Nephron (organoid): ENCODE results near the gene SOX18.

Experiments used
- H3K27ac Mint-ChIP-seq, 3 experiments: 2 replicates each; pipeline ENCODE4 v1.8.0; 2020; ENCODE audit warnings: mixed read lengths in 3 of 3, mild to moderate bottlenecking in 2 of 3, moderate library complexity in 1 of 3
- H3K27me3 Mint-ChIP-seq: 2 replicates; pipeline ENCODE4 v1.8.0; 2021; ENCODE audit warnings: low read depth, mild to moderate bottlenecking, moderate library complexity, mixed read lengths
- H3K36me3 Mint-ChIP-seq: 2 replicates; pipeline ENCODE4 v1.8.0; 2020; ENCODE audit warnings: low read depth, mixed read lengths
- H3K4me1 Mint-ChIP-seq: 2 replicates; pipeline ENCODE4 v1.8.0; 2020; ENCODE audit warnings: mixed read lengths
- H3K4me3 Mint-ChIP-seq, 3 experiments: 2 replicates each; pipeline ENCODE4 v1.8.0; 2020; ENCODE audit warnings: mild to moderate bottlenecking in 3 of 3, mixed read lengths in 3 of 3, moderate library complexity in 2 of 3
- H3K9me3 Mint-ChIP-seq: 2 replicates; pipeline ENCODE4 v1.8.0; 2020; ENCODE audit warnings: mixed read lengths
- TF ChIP-seq, protein P1 (sequence below), 3 experiments: fragments of 200-600 bp; sonication (generic); IDR thresholded peaks; one replicate each; pipeline ENCODE4 v1.5.0; 2021; ENCODE audit warnings: antibody characterized with exemption in 3 of 3; ENCODE audit not compliant: unreplicated experiment in 3 of 3

Gene SOX18

DNA sequence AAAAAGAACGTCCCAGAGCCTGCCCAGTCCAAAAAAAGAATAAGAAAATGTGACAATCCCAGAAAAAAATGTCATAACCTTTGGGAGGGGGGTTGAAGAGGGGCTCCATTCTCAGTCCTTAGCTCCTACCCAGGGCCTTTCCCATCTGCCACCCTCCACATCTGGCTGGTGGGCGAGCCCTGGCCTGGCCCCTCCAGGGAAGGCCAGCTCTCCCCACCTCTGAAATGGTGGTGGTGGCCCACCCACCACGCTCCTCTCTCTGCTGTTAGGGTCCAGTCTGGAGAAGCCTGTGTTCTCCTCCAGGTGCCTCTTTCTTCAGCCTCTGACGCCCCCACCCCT lies 29.5 kb upstream of the SOX18 start:
- Mint-ChIP-seq H3K4me1 (peaks cover 5% of the 10 kb centered on the region), H3K27ac (peak overlapping the region in 1 of 3 experiments; percentile 16), H3K4me3 (peak overlapping the region; percentile 65 to 74 (median 70)), H3K36me3 (no peaks in the 10 kb centered on the region), H3K27me3 (peaks cover 23% of the 10 kb centered on the region), H3K9me3 (no peaks in the 10 kb centered on the region)
- TF ChIP-seq, protein P1, sequence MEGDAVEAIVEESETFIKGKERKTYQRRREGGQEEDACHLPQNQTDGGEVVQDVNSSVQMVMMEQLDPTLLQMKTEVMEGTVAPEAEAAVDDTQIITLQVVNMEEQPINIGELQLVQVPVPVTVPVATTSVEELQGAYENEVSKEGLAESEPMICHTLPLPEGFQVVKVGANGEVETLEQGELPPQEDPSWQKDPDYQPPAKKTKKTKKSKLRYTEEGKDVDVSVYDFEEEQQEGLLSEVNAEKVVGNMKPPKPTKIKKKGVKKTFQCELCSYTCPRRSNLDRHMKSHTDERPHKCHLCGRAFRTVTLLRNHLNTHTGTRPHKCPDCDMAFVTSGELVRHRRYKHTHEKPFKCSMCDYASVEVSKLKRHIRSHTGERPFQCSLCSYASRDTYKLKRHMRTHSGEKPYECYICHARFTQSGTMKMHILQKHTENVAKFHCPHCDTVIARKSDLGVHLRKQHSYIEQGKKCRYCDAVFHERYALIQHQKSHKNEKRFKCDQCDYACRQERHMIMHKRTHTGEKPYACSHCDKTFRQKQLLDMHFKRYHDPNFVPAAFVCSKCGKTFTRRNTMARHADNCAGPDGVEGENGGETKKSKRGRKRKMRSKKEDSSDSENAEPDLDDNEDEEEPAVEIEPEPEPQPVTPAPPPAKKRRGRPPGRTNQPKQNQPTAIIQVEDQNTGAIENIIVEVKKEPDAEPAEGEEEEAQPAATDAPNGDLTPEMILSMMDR (IDR thresholded peaks at IDR 0.05; ENCODE audit: unreplicated experiment in 3 of 3), result no peak

DNA sequence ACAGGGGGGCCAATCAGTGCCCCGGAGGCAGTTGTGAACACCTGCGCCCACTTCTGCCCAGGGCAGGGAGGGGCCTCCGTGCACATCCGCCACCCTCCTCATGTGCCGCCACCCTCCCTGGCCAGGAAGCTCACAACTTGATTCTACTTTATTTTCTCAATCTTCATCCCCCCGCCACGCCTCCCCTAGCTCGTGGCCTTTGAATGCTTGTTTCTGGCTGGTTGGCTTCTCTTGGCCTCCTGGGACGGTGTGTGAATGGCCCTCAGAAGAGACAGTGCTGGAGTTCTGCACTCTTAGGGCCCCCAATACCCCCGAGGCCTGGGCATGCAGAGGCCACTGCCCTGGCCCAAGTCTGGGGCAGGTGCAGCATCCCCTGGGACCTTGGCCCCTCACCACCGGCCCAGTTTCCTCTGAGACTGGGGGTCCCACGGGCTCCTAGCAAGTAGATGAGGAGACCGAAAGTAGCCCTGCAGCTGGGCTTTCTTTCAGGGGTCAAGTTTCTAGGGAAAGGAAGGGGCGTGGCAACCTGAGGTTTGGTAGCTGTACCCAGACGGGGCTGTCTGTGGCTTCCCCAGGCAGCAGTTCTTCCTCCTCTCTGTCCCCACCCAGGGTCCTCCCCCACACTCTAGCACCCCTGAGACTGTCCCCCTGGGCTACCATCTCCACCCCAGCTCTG lies 28.6 kb upstream of the SOX18 start:
- Mint-ChIP-seq H3K4me1 (peaks cover 5% of the 10 kb centered on the region), H3K27me3 (peaks cover 20% of the 10 kb centered on the region)

DNA sequence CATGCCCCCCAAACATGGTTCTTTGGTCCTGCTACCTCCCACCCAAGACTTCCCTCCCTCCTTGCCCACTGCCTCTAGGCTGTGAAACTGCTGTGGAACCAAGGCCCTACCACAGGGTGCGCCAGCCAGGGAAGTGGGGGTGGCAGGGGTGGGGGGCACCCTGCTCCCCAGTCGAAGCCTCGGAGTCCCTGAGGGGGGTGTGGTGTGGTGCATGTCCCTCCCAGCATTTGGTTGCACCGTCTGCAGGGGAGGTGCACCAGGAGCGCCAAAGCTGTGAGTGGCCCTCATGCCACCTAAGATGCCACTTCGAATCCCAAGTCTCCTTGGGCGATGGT lies 28.1 kb upstream of the SOX18 start:
- TF ChIP-seq, protein P1 (IDR thresholded peaks at IDR 0.05; ENCODE audit: unreplicated experiment in 3 of 3), result no peak
- Mint-ChIP-seq H3K4me3 (no peak overlapping the region), H3K9me3 (no peaks in the 10 kb centered on the region), H3K36me3 (no peaks in the 10 kb centered on the region), H3K27ac (no peak overlapping the region), H3K27me3 (peaks cover 15% of the 10 kb centered on the region), H3K4me1 (peaks cover 5% of the 10 kb centered on the region)

More for the DNA sequence above, 28.6 kb upstream of the SOX18 start:
- no peak overlapping the region for H3K27ac Mint-ChIP-seq
- H3K4me3 Mint-ChIP-seq, result peak overlapping the region in 2 of 3 experiments; percentile 5 to 43
- TF ChIP-seq, protein P1 (IDR thresholded peaks at IDR 0.05; ENCODE audit: unreplicated experiment in 3 of 3), result no peak
- H3K9me3 Mint-ChIP-seq, result no peaks in the 10 kb centered on the region
- no peaks in the 10 kb centered on the region for H3K36me3 Mint-ChIP-seq

DNA sequence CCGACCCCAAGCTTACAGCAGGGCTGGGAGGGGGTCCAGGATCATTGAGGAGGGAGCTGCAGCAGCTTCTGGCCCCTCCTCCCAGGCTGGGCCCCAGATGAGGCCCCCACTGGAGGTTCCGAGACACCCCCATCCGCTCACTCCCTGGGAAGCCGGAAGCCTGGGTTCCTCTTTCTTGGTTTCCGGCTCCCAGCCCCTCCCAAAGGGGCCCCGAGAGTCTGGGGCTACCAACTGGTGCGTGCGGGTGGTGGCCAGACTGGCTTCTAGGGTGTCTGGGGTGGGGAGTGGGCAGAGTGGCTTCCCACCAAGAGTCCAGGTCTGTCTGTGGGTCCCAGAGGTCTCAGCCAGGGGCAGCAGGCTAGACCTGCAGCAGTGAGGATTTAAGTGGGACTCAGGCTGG lies 27.7 kb upstream of the SOX18 start:
- no peaks in the 10 kb centered on the region for H3K9me3 Mint-ChIP-seq
- no peaks in the 10 kb centered on the region for H3K36me3 Mint-ChIP-seq
- H3K27ac Mint-ChIP-seq, result no peak overlapping the region
- peaks cover 5% of the 10 kb centered on the region for H3K4me1 Mint-ChIP-seq
- TF ChIP-seq, protein P1 (IDR thresholded peaks at IDR 0.05; ENCODE audit: unreplicated experiment in 3 of 3), result no peak
- H3K27me3 Mint-ChIP-seq, result peaks cover 11% of the 10 kb centered on the region
- H3K4me3 Mint-ChIP-seq, result peak overlapping the region in 1 of 3 experiments; percentile 15

DNA sequence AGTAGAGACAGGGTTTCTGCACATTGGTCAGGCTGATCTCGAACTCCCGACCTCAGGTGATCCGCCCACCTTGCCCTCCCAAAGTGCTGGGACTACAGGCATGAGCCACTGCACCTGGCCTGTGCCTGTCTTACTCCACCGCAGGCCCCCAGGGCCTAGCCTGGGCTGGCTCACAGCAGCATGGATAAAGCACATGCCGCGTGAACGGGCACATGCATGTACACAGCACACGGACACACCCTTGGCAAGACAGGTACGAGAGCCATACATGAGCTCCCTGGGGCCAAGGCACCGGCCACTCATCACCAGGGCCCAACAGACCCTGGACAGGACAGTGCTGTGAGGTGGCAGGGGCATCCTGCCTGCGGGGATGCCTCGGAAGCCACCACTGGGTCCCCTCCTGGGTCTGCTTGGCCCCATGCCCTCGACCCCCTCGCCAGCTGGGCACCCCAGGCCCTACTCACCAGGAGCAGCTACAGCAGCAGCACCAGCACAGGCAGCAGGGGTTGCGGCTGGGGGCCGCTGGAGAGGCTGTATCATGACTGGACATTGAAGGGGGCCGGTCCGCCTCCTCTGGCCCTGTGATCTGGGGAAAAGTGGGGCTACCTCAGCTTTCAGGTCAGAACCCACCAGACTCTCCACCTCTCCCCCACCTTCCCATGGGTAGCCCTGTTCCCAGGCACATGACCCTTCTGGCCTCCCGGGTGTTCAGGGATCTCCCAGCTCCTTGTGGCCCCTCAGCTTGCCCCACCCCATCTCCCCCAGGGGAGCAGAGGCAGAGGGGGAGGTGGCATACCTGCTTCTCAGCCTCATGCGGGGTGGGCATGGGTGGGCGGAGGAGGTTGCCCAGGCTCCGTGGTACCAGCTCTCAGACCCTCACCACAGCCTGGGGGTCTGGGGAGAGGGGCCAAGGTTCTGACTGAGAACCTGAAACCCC lies 26.9 kb upstream of the SOX18 start:
- no peaks in the 10 kb centered on the region for H3K36me3 Mint-ChIP-seq
- no peak overlapping the region for H3K4me3 Mint-ChIP-seq
- H3K27me3 Mint-ChIP-seq, result peaks cover 5% of the 10 kb centered on the region
- no peaks in the 10 kb centered on the region for H3K4me1 Mint-ChIP-seq
- H3K27ac Mint-ChIP-seq, result no peak overlapping the region
- TF ChIP-seq, protein P1 (IDR thresholded peaks at IDR 0.05; ENCODE audit: unreplicated experiment in 3 of 3), result no peak
- H3K9me3 Mint-ChIP-seq, result no peaks in the 10 kb centered on the region
